Liver (tissue), 3 donors: ENCODE measurements around the gene CD2.

Source experiments
- EGR1 ChIP-seq, 2 donors: IDR thresholded peaks; 2 replicates each; pipeline ENCODE4 v1.6.1; 2016 to 2018; ENCODE audit warnings: antibody characterized with exemption in 2 of 2, low read depth in 2 of 2
- FOXA1 ChIP-seq: IDR thresholded peaks from 2 replicates; pipeline ENCODE4 v1.6.1; 2016; ENCODE audit warnings: antibody characterized with exemption
- FOXA2 ChIP-seq: IDR thresholded peaks from 2 replicates; pipeline ENCODE4 v1.6.1; 2016; ENCODE audit warnings: antibody characterized with exemption
- JUND ChIP-seq, 2 donors: IDR thresholded peaks; 2 replicates each; pipeline ENCODE4 v1.6.1; 2016; ENCODE audit warnings: antibody characterized with exemption in 2 of 2
- RAD21 ChIP-seq, 2 donors: IDR thresholded peaks; 2 replicates each; pipeline ENCODE4 v1.6.1; 2016; ENCODE audit warnings: antibody characterized with exemption in 2 of 2, mild to moderate bottlenecking in 2 of 2
- RXRA ChIP-seq, 2 donors: IDR thresholded peaks; 2 replicates each; pipeline ENCODE4 v1.6.1; 2017 to 2018; ENCODE audit warnings: antibody characterized with exemption in 2 of 2, mild to moderate bottlenecking in 1 of 2
- TAF1 ChIP-seq: conservative IDR thresholded peaks from 2 replicates; pipeline ENCODE4 v1.6.1; 2016; ENCODE audit warnings: antibody characterized with exemption, mild to moderate bottlenecking
- TF ChIP-seq, protein P1 (sequence below): fragments of 150-350 bp; IDR thresholded peaks from 2 replicates; pipeline ENCODE4 v1.5.1; 2017; ENCODE audit warnings: improper control_type of control experiment, low read depth, low read length; ENCODE audit not compliant: missing input control
- TF ChIP-seq, protein P2 (sequence below): IDR thresholded peaks from 2 replicates; pipeline ENCODE4 v1.6.1; 2016; ENCODE audit warnings: antibody characterized with exemption
- TF ChIP-seq, protein P3 (sequence below): IDR thresholded peaks from 2 replicates; pipeline ENCODE4 v1.6.1; 2016; ENCODE audit warnings: antibody characterized with exemption
- TF ChIP-seq, protein P4 (sequence below): IDR thresholded peaks from 2 replicates; pipeline ENCODE4 v1.6.1; 2016; ENCODE audit warnings: antibody characterized with exemption, mild to moderate bottlenecking
- TF ChIP-seq, protein P5 (sequence below): IDR thresholded peaks from 2 replicates; pipeline ENCODE4 v1.6.1; 2016; ENCODE audit warnings: antibody characterized with exemption
- donor health status: healthy.
- donor health status: healthy.

DNA sequence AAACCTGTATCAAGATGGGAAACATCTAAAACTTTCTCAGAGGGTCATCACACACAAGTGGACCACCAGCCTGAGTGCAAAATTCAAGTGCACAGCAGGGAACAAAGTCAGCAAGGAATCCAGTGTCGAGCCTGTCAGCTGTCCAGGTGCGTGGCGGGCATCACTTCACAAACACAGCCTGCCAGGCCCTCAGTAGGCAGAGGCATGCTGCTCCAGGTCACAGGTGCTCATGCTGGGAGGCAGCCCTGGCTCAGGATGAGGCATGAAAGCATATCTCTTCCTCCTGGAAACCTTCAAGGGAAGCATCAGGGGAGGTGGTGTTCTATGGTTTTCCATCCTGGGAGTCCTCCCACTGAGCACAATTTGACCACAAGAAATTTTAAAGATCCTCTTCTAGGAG lies 6.3 kb downstream of the CD2 start:
- TF ChIP-seq, protein P1, sequence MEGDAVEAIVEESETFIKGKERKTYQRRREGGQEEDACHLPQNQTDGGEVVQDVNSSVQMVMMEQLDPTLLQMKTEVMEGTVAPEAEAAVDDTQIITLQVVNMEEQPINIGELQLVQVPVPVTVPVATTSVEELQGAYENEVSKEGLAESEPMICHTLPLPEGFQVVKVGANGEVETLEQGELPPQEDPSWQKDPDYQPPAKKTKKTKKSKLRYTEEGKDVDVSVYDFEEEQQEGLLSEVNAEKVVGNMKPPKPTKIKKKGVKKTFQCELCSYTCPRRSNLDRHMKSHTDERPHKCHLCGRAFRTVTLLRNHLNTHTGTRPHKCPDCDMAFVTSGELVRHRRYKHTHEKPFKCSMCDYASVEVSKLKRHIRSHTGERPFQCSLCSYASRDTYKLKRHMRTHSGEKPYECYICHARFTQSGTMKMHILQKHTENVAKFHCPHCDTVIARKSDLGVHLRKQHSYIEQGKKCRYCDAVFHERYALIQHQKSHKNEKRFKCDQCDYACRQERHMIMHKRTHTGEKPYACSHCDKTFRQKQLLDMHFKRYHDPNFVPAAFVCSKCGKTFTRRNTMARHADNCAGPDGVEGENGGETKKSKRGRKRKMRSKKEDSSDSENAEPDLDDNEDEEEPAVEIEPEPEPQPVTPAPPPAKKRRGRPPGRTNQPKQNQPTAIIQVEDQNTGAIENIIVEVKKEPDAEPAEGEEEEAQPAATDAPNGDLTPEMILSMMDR: no peak
- TF ChIP-seq TAF1: no peak
- TF ChIP-seq RXRA (IDR thresholded peaks at IDR 0.05): no peak
- no peak for TF ChIP-seq RAD21 (IDR thresholded peaks at IDR 0.05)
- no peak for TF ChIP-seq FOXA1
- no peak for TF ChIP-seq EGR1 (IDR thresholded peaks at IDR 0.05; ENCODE audit: low read depth in 2 of 2)
- no peak for TF ChIP-seq JUND (IDR thresholded peaks at IDR 0.05)
- TF ChIP-seq, protein P2, sequence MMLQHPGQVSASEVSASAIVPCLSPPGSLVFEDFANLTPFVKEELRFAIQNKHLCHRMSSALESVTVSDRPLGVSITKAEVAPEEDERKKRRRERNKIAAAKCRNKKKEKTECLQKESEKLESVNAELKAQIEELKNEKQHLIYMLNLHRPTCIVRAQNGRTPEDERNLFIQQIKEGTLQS: no peak
- TF ChIP-seq, protein P3, sequence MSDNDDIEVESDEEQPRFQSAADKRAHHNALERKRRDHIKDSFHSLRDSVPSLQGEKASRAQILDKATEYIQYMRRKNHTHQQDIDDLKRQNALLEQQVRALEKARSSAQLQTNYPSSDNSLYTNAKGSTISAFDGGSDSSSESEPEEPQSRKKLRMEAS: no peak
- TF ChIP-seq, protein P4, sequence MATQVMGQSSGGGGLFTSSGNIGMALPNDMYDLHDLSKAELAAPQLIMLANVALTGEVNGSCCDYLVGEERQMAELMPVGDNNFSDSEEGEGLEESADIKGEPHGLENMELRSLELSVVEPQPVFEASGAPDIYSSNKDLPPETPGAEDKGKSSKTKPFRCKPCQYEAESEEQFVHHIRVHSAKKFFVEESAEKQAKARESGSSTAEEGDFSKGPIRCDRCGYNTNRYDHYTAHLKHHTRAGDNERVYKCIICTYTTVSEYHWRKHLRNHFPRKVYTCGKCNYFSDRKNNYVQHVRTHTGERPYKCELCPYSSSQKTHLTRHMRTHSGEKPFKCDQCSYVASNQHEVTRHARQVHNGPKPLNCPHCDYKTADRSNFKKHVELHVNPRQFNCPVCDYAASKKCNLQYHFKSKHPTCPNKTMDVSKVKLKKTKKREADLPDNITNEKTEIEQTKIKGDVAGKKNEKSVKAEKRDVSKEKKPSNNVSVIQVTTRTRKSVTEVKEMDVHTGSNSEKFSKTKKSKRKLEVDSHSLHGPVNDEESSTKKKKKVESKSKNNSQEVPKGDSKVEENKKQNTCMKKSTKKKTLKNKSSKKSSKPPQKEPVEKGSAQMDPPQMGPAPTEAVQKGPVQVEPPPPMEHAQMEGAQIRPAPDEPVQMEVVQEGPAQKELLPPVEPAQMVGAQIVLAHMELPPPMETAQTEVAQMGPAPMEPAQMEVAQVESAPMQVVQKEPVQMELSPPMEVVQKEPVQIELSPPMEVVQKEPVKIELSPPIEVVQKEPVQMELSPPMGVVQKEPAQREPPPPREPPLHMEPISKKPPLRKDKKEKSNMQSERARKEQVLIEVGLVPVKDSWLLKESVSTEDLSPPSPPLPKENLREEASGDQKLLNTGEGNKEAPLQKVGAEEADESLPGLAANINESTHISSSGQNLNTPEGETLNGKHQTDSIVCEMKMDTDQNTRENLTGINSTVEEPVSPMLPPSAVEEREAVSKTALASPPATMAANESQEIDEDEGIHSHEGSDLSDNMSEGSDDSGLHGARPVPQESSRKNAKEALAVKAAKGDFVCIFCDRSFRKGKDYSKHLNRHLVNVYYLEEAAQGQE: no peak
- TF ChIP-seq, protein P5, sequence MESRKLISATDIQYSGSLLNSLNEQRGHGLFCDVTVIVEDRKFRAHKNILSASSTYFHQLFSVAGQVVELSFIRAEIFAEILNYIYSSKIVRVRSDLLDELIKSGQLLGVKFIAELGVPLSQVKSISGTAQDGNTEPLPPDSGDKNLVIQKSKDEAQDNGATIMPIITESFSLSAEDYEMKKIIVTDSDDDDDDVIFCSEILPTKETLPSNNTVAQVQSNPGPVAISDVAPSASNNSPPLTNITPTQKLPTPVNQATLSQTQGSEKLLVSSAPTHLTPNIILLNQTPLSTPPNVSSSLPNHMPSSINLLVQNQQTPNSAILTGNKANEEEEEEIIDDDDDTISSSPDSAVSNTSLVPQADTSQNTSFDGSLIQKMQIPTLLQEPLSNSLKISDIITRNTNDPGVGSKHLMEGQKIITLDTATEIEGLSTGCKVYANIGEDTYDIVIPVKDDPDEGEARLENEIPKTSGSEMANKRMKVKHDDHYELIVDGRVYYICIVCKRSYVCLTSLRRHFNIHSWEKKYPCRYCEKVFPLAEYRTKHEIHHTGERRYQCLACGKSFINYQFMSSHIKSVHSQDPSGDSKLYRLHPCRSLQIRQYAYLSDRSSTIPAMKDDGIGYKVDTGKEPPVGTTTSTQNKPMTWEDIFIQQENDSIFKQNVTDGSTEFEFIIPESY: no peak
- TF ChIP-seq FOXA2: no peak
